GM19043 (cell line): ENCODE results near the gene BRSK1.

Experiments
- ATAC-seq: cut with Tn5 transposase; IDR thresholded peaks from one replicate; pipeline ENCODE4 v1.9.1; 2021; ENCODE audit warnings: low read depth; ENCODE audit not compliant: unreplicated experiment

BRSK1 gene

GRCh38 chr19:55272142-55272541 lies 11.7 kb upstream of the BRSK1 start:
- no peak for ATAC-seq

- ATAC-seq: no peak
Measured at GRCh38 chr19:55273978-55274707, 9.7 kb upstream of the BRSK1 start.

GRCh38 chr19:55275851-55276719 lies 7.7 kb upstream of the BRSK1 start:
- peak; percentile 50 for ATAC-seq

- peak; percentile 14 for ATAC-seq
Measured at GRCh38 chr19:55276720-55277430, 6.9 kb upstream of the BRSK1 start.

- no peak for ATAC-seq
Measured at GRCh38 chr19:55277494-55277893, 6.3 kb upstream of the BRSK1 start.

GRCh38 chr19:55278391-55279135 lies 5.2 kb upstream of the BRSK1 start:
- ATAC-seq: no peak

- ATAC-seq: no peak
Measured at GRCh38 chr19:55279340-55279739, 4.5 kb upstream of the BRSK1 start.

GRCh38 chr19:55279770-55280643 lies 3.8 kb upstream of the BRSK1 start, which contains the start of gene HSPBP1:
HSPBP1 (minus strand) TSS chr19:55280110; CDS start chr19:55279608, 502 bp downstream.
- ATAC-seq: peak; percentile 55

- no peak for ATAC-seq
Measured at GRCh38 chr19:55284405-55285058, 735 bp downstream of the BRSK1 start.

GRCh38 chr19:55285229-55285890 lies 1.6 kb downstream of the BRSK1 start:
- ATAC-seq: no peak

GRCh38 chr19:55287361-55288079 lies 3.7 kb downstream of the BRSK1 start:
- ATAC-seq: no peak

GRCh38 chr19:55289117-55289796 lies 5.5 kb downstream of the BRSK1 start:
- no peak for ATAC-seq

GRCh38 chr19:55297267-55297666 lies 13.5 kb downstream of the BRSK1 start:
- ATAC-seq: no peak

GRCh38 chr19:55299991-55300390 lies 16.2 kb downstream of the BRSK1 start:
- ATAC-seq: no peak

- ATAC-seq: no peak
Measured at GRCh38 chr19:55300886-55301458, 17.2 kb downstream of the BRSK1 start.

GRCh38 chr19:55301459-55302317 lies 17.9 kb downstream of the BRSK1 start:
- no peak for ATAC-seq
